Kidney epithelial cell (primary cell): ENCODE results near the gene FMO5. TPM values are rescaled to one million over a fixed set of nuclear protein-coding genes. Genes with fewer than 3 reads are reported as not detected.

ENCODE experiments used
- DNase-seq: peaks from one replicate; pipeline ENCODE4 v3.0.0-alpha.2; 2010; ENCODE audit warnings: low read depth
- H3K27me3 ChIP-seq: 2 replicates; pipeline ENCODE4 v1.6.0; 2011; ENCODE audit warnings: low read length; ENCODE audit not compliant: control insufficient read depth, insufficient read depth
- H3K36me3 ChIP-seq: 2 replicates; pipeline ENCODE4 v1.5.1; 2011; ENCODE audit warnings: low read length; ENCODE audit not compliant: control insufficient read depth, insufficient read depth
- H3K4me3 ChIP-seq: 2 replicates; pipeline ENCODE4 v1.5.1; 2011; ENCODE audit warnings: low read depth, mild to moderate bottlenecking, control low read depth, low read length
- total RNA-seq: library from RNA; depleted of rRNA; stranded (reverse); fragments of >200 nt; gene quantifications from 2 replicates; pipeline ENCODE4 v1.2.3, GENCODE V29; 2015
- TF ChIP-seq, protein P1 (sequence below): IDR thresholded peaks from 2 replicates; pipeline ENCODE4 v1.5.1; 2011; ENCODE audit warnings: mild to moderate bottlenecking, moderate library complexity, low read length, control low read depth, inconsistent platforms; ENCODE audit not compliant: insufficient read depth, poor library complexity, severe bottlenecking

Gene FMO5
- total RNA-seq, 1 donor from 2014 or later: 0.38 TPM

DNA sequence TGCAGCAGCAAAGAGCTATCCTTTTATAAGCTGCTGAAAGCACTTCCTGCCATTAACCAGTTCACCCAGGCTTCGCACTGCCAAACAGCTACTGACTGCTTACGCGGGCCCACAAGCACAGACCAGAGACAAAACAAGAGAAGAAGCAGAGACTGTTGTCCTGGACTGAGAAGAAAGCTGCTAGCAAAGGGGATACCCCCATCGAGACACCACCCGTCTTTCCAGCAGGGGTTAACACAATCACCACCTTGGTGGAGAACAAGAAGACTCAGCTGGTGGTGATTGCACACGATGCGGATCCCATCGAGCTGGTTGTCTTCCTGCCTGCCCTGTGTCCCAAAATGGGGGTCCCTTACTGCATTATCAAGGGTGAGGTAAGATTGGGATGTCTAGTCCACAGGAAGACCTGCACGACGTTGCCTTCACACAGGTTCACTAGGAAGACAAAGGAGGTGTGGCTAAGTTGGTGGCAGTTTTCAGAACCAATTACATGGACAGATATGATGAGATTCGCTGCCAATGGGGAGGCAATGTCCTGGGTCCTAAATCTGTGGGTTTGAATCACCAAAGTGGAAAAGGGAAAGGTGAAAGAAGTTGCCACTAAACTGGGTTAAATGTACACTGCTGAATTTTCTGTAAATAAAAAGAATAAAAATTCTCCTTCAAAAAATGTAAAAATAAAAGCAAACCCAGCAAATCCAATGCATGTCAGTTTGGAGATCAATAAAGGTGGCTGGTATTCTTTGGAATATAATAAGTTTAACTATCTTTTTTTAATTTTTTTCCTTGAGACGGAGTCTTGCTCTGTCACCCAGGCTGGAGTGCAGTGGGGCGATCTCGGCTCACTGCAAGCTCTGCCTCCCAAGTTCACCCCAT lies 1.2 kb downstream of the FMO5 start:
- TF ChIP-seq, protein P1, sequence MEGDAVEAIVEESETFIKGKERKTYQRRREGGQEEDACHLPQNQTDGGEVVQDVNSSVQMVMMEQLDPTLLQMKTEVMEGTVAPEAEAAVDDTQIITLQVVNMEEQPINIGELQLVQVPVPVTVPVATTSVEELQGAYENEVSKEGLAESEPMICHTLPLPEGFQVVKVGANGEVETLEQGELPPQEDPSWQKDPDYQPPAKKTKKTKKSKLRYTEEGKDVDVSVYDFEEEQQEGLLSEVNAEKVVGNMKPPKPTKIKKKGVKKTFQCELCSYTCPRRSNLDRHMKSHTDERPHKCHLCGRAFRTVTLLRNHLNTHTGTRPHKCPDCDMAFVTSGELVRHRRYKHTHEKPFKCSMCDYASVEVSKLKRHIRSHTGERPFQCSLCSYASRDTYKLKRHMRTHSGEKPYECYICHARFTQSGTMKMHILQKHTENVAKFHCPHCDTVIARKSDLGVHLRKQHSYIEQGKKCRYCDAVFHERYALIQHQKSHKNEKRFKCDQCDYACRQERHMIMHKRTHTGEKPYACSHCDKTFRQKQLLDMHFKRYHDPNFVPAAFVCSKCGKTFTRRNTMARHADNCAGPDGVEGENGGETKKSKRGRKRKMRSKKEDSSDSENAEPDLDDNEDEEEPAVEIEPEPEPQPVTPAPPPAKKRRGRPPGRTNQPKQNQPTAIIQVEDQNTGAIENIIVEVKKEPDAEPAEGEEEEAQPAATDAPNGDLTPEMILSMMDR: no peak
- no peak overlapping the region for H3K4me3 ChIP-seq
- DNase-seq: no peak

DNA sequence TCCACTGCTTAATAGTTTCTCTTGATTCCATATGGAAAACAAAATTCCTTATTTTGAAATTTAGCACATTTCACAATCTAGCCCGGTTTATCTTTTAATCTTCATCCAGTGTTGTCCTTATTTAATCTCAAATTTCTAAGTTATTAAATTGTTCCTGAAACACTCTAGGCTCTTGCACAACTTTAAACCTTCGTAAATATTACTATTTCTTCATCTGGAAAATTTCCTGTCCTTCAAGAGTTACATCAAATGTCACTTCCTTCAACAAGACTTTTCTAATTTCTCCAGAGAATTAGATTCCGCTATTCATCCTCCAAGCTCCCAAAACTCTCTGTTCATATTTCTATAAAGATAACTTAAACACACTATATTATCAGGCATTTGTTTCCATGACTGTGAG lies 6.5 kb downstream of the FMO5 start:
- TF ChIP-seq, protein P1: no peak
- no peak for DNase-seq
- no peaks in the 10 kb centered on the region for H3K36me3 ChIP-seq
- no peak overlapping the region for H3K4me3 ChIP-seq
- no peaks in the 10 kb centered on the region for H3K27me3 ChIP-seq

More for the DNA sequence above, 1.2 kb downstream of the FMO5 start:
- Histone ChIP-seq H3K36me3 (no peaks in the 10 kb centered on the region), H3K27me3 (no peaks in the 10 kb centered on the region)

DNA sequence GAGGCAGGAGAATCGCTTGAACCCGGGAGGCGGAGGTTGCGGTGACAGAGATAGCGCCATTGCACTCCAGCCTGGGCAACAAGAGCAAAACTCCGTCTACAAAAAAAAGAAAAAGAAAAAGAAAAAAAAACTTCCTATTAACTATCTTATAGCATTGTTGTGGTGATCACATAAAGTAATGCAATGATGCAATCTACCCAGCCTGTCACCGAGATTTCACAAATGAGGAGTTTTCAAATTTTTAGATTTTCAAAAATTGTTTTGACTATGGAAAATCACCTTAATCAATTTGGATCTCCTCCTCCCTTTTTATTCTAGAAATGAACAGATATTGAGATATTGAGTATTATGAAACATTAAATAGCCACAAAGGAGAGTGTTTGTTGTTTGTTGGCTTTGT lies 8.0 kb downstream of the FMO5 start:
- Histone ChIP-seq H3K4me3 (no peak overlapping the region), H3K27me3 (no peaks in the 10 kb centered on the region), H3K36me3 (no peaks in the 10 kb centered on the region)
- TF ChIP-seq, protein P1: no peak
- DNase-seq: no peak

DNA sequence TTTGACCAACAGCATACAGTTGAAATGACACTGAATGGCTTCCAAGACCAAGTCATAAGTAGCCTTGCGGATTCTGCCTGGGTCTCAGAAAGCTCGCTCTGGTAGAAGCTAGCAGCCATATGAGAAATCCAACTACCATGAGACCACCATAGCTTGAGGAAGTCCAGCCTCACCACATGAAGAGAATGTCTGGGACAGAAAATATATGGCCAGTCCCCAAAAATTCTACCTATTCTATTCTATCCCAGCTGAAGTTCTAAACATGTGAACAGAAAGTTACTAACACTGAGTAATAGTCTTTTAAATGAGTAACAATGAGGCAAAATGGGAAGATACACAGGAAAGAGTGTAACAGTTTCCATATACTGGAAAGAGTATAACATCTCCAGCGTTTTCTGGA lies 9.0 kb downstream of the FMO5 start:
- H3K4me3 ChIP-seq: no peak overlapping the region
- no peak for DNase-seq
- no peaks in the 10 kb centered on the region for H3K36me3 ChIP-seq
- no peaks in the 10 kb centered on the region for H3K27me3 ChIP-seq
- TF ChIP-seq, protein P1: no peak

DNA sequence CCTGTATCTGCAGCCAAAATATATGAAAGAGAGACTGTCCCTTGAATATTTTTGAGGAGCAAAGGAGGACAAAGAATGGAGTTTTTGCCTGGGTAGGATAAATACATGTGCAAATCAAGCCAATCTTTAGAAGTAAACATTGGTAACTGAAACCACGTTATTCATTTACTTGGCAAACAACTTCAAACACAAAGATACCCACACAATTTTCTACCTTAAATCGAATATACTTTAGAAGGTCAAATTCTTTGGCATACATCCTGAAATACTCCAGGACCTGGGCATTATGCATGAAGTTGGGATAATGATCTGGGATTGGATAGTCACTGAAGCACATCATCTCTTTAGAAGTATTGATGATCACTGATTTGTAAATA lies 9.6 kb downstream of the FMO5 start:
- H3K27me3 ChIP-seq: no peaks in the 10 kb centered on the region
- TF ChIP-seq, protein P1: no peak
- DNase-seq: no peak
- H3K4me3 ChIP-seq: no peak overlapping the region
- H3K36me3 ChIP-seq: no peaks in the 10 kb centered on the region
